OCI-LY7 (cell line): ENCODE measurements around the gene HOXC9.

Source experiments
- EZH2phosphoT487 ChIP-seq: fragments of 200-600 bp; sonication (generic); IDR thresholded peaks from 2 replicates; pipeline ENCODE4 v1.6.1; 2018; ENCODE audit warnings: low read depth, borderline replicate concordance, mild to moderate bottlenecking, mixed run types, antibody characterized with exemption, low read length, moderate library complexity, mixed read lengths
- TF ChIP-seq, protein P1 (sequence below): fragments of 200-600 bp; sonication (generic); conservative IDR thresholded peaks from 2 replicates; pipeline ENCODE4 v1.5.1; 2014; ENCODE audit warnings: mild to moderate bottlenecking, antibody characterized with exemption, low read length, moderate library complexity, mixed read lengths

DNA sequence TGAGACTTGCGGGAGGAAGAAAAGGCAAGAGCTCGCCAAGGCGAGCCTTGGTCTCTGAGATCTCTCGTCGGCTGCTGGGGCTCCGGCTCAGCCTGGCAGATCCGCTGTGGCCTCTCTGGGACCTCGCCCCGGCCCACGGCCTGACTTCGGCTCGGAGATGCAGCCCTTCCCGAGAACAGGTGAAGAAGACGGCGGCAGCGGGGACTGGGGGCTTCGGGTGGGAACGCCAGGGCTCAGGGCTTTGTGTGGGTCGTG lies 6.0 kb upstream of the HOXC9 start:
- TF ChIP-seq, protein P1, sequence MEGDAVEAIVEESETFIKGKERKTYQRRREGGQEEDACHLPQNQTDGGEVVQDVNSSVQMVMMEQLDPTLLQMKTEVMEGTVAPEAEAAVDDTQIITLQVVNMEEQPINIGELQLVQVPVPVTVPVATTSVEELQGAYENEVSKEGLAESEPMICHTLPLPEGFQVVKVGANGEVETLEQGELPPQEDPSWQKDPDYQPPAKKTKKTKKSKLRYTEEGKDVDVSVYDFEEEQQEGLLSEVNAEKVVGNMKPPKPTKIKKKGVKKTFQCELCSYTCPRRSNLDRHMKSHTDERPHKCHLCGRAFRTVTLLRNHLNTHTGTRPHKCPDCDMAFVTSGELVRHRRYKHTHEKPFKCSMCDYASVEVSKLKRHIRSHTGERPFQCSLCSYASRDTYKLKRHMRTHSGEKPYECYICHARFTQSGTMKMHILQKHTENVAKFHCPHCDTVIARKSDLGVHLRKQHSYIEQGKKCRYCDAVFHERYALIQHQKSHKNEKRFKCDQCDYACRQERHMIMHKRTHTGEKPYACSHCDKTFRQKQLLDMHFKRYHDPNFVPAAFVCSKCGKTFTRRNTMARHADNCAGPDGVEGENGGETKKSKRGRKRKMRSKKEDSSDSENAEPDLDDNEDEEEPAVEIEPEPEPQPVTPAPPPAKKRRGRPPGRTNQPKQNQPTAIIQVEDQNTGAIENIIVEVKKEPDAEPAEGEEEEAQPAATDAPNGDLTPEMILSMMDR: no peak
- no peak for TF ChIP-seq EZH2phosphoT487
